HG02588 (cell line): ENCODE results near the gene KLHL17.

Source experiments
- ATAC-seq: cut with Tn5 transposase; IDR thresholded peaks from one replicate; pipeline ENCODE4 v1.9.1; 2021; ENCODE audit warnings: mild to moderate bottlenecking, moderate library complexity; ENCODE audit not compliant: unreplicated experiment

Gene KLHL17

DNA sequence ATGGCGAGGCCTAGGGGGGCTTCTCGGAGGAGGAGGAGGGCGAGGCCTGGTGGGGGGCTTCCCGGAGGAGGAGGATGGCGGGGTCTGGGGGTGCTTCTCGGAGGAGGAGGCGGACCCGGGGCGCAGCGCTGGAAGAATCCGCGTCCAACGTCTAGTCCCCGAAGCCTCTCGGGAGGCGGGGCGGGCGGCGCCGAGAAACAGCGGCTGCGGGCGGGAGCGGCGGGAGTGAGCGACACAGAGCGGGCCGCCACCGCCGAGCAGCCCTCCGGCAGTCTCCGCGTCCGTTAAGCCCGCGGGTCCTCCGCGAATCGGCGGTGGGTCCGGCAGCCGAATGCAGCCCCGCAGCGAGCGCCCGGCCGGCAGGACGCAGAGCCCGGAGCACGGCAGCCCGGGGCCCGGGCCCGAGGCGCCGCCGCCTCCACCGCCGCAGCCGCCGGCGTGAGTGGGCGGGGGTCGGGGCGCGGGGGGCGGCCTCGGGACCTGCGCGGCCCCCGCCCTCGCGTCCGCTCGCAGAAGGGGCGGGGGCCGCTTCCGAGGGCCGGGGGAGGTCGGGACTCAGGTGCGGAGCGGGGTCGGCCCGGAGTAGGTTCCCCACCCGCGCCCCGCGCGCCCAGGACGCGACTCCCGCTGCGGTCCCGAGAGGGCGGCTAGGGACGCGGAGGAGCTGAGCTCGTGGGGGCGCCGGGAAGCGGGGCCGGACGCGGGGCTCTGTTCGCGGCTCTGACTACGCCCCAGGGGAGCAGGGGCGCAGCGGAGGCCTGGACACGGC, at the start of gene KLHL17:
Gene KLHL17, plus strand, starts transcription at position 222 of the 769 bp plus-strand sequence. Its CDS starts 110 bp downstream, at position 332.
- ATAC-seq = no peak

DNA sequence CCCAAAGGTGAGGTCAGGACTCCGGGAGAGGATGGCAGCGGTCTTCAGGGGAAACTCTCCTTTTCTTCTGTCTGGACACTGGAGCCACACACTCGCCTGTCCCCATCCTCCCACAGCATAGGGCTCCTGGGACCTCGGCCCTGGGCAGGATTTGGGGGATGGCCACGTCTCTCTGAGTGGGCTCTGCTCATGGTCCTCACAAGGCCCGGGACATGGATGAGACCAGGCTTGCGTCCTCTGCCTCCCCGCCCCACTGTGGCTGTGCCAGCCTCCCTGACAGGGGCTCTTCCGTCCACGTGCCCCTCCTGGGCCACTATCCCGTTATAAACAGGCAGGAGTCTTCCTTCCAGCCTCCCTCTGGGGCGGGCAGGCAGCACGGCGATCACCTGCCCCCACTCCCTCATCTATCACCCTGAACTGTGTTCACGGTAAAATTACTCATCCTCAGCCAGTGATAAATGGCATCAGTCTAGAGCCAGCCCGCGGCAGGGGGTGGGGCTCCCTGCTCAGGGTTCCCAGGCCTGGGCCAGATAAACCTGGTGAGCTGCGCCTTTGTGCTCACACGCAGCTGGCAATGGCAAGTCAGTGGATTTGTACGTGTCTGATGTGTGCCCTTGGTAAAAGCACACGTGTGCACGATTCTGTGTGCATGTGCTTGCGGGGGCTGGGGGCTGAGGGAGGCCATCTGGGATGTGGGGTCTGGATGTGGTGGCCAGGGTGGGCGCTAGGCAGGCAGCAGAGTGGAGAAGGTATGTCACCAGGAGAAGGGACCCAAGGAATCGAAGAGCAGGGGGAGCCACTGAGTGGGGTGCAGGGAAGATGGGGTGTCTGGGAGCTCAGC, 49.3 kb upstream of the KLHL17 start:
- no peak for ATAC-seq

DNA sequence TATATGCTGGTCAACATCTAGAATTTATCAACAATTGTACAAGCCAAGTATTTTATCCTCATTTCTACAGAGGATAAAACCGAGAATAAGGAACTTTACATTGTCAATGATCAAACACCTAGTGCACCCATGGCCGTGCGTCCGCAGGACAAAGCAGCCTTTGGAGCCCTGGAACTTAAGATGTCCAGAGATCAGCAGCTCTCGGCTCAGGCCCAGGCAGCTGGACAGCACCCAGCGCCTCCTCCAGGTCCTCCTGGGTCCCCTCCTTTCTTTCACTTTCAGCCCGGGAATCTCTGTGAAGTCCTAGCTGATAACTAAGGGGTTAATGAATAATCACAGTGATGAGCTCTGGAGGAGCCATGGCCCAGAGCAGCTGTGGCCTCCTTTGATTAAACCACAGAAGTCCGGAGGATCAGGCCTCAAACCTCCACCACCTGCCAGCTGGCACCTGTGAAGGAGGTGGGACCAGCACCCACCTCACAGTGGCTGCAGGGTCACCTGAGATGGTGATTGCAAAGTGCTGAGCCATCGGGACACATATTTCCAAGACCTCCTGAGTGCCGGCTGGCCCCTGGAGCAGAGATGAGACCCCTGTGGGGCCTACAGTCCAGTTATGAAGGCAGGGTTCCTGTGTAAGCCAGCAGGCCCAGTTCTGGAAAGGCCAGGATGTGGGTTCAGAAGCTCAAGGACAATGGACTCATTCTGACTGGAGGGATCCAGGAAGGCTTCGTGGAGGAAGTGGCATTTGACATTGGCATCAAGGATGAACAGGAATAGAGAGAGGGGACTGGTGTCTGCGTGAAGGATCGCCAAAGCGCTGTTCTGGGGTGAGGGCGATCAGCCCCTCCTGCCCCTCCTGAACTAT, 48.3 kb upstream of the KLHL17 start:
- ATAC-seq = no peak

DNA sequence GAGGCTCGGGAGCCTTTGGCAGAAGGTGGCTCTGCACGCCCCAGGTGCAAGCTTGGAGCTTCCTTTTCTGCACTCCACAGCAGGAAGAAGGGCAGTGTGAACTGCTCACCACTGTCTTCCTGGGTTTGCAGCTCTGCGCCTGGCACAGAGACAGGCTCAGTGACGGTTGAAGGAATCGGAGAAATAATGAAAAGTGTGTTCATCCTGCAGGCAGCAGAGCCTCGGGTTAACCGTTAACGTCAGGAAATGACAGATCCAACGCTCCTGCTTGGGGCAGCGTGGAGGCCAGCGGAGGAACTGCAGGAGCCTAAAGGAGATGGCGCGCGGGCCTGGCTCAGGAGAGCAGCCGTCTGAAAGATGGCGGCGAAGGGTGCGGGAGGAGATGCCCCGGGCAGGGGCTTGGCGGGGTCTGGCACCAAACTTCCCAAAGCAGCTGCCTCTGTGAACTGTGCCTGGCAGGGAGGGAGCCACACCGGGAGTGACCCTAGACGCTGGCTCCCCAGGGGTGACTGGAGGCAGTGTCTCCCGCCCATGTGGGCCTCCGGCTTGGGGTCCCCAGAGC, 47.6 kb upstream of the KLHL17 start:
- ATAC-seq = no peak

DNA sequence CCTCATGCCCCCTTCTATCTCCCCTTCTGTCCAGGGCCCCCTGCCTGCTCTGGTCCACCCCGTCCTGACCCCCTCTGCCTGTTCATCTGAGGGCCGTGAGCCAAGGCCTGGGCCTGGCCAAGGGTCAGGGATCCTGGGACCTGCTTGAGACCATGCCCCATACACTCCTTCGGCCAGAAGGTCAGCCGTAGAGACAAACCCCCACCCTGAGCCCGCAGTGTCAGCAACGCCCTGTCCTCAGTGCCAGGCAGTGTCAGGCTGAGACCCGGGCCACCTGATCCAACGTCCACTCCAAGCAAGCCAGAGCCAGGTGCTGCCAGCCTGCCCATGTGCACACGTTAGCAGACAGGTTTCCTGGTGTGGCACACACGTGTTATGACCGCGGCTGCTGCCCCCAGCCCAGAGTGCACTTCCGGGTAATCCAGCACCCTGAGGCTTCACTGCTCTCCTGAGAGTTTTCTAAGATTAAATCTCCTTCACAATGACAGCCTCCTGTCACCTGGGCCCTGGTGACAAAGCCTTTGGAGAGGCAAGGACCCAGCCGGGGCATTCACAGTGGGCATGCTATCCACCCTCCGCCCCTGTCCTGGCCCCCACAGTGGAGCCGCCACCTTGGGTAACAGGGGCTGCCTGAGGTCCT, 46.8 kb upstream of the KLHL17 start:
- ATAC-seq = no peak

DNA sequence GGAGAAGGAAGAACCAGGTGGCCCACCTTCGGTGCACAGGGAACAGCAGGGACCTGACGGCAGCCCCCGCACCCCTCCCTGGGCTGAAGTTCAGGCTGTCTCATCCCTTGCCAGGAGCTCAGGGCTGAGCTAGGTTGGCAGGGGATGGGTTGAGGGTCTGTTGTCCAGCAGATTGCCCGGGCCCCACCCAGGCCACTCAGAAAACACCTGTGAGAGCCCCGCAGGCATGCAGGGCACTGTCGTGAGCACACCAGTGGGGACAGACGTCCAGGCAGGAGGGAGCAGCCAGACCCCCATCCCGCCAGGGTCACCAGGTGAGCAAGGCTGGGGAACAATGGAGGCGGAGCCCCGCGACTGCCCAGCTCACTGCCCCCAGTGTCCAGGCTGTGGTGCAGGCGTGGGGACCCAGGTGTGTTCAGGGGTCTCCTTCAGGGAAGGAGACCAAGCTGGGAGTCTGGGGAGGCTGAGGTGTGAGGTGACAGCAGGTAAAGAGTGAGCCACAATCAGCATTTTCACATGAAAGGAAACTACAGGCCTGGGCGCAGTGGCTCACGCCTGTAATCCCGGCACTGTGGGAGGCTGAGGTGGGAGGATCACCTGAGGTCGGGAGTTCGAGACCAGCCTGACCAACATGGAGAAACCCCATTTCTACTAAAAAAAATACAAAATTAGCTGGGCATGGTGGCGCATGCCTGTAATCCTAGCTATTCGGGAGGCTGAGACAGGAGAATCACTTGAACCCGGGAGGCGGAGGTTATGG, 46.1 kb upstream of the KLHL17 start:
- no peak for ATAC-seq

DNA sequence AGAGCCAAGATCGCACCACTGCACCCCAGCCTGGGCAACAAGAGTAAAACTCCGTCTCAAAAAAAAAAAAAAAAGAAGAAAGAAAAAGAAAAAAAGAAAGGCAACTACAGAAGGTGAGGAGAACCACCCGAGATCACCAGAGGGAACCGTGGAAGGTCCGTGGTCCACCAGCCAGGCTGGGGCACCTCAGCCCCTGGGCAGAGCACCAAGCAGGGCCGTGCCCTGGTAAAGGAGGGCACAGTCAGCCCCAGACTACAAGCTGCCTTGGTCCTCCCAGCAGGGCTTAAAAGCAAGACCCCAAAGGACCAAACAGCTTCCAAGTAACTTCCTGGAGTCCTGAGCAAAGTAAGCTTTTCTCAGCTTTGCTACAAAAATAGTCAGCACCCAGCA, 45.5 kb upstream of the KLHL17 start:
- ATAC-seq = no peak

DNA sequence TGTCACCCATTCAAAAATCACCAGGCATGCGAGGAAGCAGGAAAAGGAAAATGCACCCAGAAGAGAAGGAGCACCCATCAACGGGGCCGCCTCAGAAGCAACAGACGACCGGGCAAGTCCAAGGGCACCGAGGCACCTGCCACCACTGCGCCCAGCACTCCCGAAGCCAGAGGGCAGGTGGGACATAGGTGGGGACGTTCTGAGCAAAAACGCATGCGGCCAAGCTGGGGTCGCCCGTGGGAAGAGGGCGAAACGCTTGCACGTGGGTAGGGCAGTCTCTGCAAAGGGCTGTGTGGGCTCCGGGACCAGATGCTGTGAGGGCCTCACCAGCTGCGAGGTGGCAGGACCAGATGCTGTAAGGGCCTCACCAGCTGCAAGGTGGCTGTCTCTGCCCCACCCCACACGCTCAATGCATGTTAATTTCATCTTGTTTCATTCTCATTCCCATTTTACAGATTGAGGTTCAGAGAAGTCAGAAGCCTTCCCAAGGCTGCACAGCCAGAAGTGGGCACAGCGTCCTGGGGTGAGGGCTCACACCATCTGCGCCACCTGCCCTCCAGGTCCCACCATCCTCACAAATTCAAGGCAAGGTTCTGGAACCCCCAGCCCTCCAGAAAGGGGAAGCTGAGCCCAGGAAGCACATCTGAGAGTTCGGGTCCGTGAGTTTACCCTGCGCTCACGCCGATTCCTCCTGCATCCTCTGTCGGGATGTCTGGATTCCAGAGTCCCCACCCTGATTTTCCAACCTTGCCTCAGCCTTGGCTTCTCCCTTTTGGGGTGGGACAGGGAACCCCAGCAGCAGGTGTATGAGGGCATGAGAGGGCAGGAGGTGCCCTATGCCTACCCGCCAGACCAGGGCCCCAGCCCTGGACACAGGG, 44.9 kb upstream of the KLHL17 start:
- ATAC-seq = no peak

DNA sequence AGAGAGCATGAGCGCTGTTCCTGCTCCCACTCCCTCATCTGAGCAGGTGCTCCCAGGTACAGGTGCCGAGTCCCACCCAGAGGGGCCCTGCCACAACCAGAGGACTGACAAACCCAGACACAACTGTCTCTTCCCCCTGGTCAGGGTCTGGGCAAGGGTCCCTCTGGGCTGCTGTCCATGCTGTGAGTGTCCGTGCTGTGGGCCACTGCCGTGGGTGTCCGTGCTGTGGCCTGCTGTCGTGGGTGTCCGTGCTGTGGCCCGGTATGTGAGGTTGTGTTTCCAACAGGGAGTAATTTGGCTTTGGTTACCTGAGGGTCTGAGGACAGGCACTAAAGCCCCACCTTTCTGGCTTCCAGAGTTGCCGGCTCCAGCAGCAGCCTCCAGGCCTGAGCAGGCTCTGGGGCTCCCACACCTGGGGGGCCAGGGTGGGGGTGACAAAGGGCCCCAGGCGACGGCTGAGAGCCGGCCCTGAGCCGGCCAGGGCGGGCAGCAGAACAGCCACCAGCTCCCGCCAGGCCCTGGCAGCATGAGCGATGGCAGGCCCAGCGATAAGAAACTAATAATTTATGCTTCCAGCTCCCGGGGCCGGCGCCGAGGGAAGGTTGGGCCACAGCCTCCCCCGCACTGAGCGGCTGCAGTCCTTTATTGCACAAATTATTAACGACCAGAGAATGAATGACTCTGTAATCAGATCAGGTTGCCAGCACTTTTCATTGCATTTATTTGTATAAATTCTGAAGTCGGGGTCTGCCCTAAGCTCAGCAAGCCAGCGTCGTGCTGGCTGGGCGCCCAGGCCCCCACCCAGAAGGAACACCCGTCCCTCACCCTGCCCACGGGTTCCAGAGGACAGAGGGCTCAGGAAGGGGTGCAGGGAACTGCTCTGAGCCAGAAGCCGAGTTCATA, 44.0 kb upstream of the KLHL17 start:
- ATAC-seq = no peak

DNA sequence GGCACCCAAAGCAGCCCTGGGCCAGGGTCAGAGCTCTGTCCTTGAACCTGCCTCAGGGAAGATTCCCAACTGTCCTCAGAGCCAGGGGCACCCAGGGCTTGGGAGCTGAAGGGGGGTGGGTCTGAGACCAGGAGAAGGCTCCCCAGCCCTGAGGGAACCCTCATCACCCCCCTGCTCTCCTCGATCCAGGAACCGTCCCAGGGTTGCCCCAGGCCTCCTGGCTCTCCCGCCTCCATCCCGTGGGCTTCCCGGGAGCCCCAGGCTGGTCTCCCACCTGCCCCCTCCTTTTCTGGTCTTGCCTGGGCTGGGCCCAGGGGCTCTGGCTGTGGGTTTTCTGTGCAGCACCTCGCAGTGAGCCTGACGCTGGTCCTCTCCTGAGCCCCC, 43.3 kb upstream of the KLHL17 start:
- no peak for ATAC-seq

DNA sequence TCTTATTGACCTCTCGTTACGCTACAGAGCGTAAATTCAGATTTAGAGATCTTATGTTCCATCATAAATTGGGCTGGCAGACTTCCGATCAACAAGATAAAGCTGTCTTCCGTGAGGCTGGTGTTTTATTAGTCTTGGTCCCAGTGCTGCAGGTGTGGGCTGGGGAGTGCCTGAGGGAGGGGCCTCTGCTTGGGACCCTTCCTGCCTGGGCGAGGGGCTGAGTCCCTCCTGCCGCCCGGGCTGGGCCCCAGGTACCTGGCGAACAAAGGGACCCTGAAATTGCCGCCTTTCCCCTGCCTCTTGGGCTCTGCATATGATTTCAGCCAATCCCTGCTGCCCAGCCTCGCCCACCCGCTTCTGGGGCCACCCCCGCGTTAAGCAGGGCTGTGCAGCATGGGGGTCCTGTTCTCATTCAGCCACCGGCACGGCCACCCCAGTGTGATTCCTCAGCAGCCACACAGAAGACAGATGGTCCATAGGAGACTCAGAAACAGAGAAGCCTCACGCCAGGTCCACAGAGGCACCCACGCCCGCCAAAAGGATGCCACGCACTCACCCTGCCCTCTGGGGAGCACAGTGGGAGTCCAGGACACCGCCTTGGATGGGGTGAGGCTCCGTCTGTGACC, 42.8 kb upstream of the KLHL17 start:
- ATAC-seq = no peak

DNA sequence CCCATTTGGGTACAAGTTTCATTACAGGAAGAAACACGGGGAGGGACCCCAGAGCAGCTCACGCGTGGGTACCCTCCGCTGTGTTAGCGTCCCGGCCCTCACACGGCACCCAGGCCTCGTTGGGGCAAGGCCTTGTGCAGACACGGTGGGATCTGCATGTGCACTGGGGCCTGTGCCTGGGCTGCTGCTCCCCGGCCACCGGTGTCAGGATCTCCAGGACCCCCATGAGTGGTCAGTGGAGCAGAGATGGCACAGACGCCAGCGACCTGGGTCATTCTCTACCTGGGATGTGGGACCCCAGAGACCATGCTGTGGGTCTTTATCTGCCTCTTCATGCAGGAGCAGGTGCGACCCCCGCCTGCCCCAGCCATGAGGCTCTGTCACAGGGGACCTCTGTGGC, 42.0 kb upstream of the KLHL17 start:
- ATAC-seq = no peak

DNA sequence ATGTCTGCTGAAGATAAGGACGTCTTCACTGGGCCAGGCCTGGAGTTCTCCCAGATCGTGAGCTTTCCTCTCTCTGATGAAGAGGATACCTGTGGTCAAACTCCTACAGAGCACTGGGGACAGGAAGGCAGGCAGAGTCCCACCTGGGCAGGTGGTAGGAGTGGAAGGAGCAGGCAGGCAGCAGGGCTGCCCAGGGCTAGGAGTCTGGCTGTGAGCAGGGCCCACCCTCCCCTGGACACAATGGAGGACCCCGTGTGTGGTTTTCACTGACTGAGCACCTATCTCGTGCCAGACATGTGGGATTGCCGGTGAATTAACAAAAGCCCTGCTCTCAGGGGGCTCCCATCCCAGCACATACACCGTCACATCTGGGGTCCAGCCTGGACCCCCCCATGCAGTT, 41.5 kb upstream of the KLHL17 start:
- ATAC-seq = no peak

DNA sequence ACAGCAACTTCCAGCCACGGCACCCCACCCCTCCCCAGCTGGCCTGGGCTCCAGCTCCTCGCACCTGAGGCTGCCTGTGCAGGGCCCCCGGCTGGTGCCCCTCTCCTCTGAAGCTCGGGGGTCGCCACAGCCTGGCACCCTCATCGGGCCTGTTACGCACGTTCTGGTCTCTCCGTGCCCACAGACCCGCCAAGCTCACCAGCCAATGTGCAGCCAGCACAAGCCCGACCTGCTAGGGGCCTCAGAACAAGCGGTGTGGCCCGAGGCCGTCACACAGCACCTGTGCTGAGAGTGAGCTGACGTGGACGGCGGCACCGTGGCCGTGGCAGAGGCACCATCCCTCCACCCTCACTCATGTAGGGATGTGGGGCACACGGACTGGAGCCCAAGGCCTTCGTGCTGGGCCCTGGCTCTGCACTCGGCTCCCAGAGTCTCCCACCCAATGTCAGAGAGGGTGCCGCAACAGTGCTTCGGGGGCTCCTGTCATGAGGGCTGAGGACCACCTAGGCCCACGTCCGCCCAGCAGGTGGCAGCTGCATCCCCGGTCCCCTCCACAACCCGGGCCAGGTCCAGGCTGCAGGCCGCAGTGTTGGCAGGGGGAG, 41.0 kb upstream of the KLHL17 start:
- ATAC-seq = no peak

DNA sequence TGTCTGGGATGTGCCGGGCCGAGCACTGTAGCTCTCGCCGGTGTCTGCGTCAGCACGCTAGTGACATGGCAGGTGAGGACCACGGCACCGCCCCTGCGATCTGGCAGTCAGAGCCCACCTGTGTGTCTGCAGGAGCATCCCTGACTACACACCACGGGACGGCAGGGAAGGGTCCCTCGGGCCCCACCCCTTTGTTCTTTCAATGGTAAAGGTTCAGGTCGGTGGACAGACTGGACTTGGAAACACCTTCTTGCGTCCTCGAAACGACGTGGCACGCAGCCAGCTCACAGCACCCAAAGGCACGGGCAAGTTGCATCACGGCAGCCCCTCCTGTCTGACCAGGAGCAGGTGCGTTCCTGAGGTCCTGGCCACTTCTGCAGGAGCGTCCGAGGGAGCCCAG, 40.4 kb upstream of the KLHL17 start:
- ATAC-seq = no peak

DNA sequence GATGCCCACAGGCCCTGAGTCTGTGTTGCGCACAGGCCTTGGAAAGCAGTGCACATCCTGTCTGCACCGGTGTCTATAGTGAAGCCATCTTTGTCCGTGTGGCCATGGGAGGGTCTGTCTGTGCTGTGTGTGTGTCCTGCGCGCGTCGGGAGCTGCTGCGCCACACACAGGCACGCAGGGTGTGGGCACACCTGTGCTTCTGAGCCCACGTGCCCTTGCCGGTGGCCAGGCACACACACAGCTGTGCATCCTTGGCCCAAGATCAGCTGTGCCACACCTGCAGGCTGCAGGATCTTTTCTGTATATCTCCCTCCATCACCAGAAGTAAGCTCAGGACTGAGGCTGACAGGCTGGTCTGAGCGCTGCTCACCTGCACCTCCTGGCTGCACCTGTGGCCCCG, 39.9 kb upstream of the KLHL17 start:
- ATAC-seq = no peak
